GM19025 (cell line): Measurements from ENCODE around the gene KCNH8.

Source experiments
- ATAC-seq: cut with Tn5 transposase; IDR thresholded peaks from one replicate; pipeline ENCODE4 v1.9.1; 2021; ENCODE audit warnings: mild to moderate bottlenecking, low read depth, moderate library complexity; ENCODE audit not compliant: unreplicated experiment

KCNH8 gene

DNA sequence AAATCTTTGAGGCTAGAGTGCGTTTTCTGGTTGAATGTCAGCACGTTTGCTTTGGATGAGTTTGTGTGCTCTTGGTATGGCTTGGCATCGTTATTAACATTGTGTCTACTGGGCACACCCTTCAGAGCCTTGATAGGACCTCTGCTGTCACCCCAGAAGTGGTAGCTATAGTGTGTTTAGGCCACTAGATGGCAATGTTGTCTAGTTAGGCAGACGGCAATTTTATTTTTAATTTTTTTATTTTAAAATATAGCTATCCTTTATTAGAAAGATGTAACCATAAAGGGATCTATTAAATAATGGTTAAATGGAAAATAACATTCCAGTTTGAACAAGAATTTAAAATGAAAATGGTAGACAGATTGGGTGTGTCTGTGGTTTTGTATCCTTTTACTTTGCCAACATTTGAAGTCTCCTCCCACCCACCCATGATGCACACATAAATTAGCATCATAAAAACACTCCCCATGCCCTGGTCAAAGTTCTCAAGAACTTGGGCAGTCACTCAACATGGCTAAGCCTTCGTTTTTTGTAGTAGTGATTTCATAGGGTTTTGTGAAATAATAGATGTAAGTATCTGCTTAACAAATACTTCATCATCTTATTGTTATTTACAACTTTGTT is 200.7 kb downstream of the KCNH8 start:
- ATAC-seq: no peak

- ATAC-seq: no peak
Observed at GRCh38 chr3:19357947-19358346, 209.6 kb downstream of the KCNH8 start.

GRCh38 chr3:19363071-19363470 is 214.8 kb downstream of the KCNH8 start:
- no peak for ATAC-seq

- ATAC-seq: no peak
Observed at GRCh38 chr3:19364148-19364547, 215.8 kb downstream of the KCNH8 start.

GRCh38 chr3:19365471-19365870 is 217.2 kb downstream of the KCNH8 start:
- ATAC-seq: no peak

GRCh38 chr3:19384868-19385267 is 236.6 kb downstream of the KCNH8 start:
- no peak for ATAC-seq

GRCh38 chr3:19392150-19392549 is 243.8 kb downstream of the KCNH8 start:
- no peak for ATAC-seq

DNA sequence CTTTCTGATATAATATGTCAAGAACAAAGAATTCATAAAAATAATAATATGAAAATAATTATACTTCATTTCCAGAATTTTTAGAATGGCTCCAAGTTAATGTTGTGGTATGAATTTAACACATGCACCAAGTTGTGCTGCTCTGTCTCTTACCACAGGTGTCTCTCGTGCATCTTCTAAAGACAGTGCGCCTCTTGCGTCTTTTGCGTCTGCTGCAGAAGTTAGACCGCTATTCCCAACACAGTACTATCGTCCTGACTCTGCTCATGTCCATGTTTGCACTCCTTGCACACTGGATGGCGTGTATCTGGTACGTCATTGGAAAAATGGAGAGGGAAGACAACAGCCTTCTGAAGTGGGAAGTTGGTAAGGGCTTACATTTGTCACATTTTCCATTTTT is 246.6 kb downstream of the KCNH8 start:
- no peak for ATAC-seq

DNA sequence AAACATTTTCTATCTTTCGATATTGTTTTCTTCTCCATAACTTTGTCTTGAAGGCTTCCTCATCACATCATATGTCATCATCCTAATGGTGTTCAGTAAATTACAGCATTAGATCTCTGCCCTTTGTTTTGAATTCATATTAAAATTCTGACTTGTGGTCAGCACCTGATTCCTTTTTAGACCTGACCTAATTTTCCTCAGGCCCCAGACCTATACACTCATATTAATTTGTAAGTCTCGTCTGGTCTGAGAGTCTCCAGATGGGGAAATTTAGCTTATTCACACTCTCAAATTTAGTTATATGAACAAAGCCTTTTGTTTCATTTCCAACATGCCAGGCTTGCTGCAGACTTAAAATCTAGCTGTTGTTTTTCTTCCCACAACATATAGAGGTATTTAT is 248.4 kb downstream of the KCNH8 start:
- no peak for ATAC-seq

DNA sequence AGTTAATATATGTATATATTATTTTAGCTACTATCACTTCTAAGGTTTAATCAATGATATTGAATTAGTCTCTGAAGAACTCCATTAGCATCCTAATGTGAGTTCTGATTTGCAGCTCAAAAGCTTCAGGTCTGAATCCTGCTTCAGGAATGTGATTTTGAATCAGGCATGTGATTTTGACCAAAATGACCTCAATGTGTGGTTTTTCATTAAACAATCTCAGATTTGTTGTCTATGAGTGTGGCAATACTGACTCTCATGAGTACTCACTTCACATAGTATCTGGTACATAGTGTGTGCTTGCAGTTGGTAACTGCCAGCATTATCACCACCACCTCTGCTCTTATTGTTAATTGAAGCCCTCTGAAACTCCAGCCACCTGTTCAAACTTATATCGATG is 251.0 kb downstream of the KCNH8 start:
- no peak for ATAC-seq

DNA sequence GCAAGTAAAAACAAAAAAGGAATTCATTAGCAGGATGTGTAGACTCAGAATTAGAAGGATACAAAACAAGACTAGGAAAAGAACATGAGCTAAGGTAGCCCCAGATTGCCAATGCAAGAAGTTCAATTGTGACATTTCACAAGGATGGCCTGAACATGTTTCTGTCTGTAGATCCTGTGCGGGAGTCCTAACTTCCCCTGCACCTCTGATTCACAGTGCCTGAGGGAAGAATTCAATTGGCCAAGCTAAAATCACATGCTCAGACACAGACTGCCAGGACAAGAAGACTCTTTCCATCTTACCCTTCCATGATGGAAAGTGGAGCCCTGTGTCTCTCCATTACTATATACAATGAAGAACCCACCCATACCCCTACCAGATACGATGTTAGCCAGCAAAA is 251.5 kb downstream of the KCNH8 start:
- ATAC-seq: no peak

GRCh38 chr3:19420159-19420558 is 271.8 kb downstream of the KCNH8 start:
- no peak for ATAC-seq

DNA sequence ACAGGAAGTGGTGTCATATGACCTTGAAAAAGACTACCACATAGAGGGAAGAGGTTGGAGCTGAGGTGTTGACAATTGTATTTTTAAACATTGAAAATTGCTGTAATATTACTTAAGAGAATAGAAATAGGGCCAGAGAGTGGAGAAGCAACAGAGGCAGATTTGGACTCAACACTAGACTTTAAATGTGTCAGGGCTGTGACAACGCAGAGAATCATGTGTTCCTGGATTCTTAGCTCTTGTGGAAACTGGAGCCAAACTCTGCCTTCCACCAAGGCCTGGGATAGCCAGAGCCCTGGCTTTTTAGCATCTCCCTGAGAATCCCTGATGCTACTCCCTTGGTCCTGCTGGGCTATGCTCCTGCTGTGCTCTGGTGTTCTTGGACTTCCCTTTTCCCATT is 277.5 kb downstream of the KCNH8 start:
- ATAC-seq: no peak

- ATAC-seq: no peak
Observed at GRCh38 chr3:19427422-19428149, 279.3 kb downstream of the KCNH8 start.

DNA sequence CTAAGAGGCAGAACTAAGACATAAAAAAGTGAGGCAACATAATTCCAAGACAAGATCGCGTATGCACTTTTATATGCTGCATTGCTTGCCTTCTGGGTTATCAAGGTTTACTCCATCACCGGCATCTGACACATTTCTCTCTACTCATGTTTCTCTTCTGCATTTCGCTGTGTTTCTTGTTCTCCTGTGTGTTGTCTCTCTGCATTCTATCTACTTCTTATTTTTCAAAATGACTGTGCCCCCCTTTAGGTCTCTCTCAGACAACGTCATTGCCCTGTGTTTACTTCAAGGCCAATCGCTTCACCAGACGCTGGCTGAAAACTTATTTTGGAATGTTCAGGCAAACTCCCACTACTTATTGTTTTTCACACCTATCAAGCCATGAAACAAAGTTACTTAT is 280.4 kb downstream of the KCNH8 start:
- no peak for ATAC-seq

DNA sequence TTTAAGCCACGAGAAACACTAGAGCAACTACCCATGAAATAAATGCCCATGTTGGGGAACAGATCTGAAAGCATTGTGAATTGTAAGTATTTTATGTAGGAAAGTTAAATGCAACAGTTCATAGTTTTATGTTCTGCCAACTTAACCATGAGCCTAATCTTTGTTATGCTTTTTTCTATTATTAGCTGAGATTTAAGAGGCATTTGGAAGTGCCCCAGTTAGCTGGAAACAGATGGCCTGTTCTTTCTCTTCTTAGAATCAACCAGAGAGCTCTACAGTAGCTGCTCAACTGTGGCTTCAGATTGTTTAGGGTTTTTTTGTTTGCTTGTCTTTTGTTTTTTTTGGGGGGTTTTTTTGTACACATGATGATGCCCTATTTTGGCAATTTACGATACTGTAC is 284.4 kb downstream of the KCNH8 start:
- ATAC-seq: no peak

GRCh38 chr3:19436746-19437145 is 288.4 kb downstream of the KCNH8 start:
- no peak for ATAC-seq

GRCh38 chr3:19439944-19440343 is 291.6 kb downstream of the KCNH8 start:
- ATAC-seq: no peak

DNA sequence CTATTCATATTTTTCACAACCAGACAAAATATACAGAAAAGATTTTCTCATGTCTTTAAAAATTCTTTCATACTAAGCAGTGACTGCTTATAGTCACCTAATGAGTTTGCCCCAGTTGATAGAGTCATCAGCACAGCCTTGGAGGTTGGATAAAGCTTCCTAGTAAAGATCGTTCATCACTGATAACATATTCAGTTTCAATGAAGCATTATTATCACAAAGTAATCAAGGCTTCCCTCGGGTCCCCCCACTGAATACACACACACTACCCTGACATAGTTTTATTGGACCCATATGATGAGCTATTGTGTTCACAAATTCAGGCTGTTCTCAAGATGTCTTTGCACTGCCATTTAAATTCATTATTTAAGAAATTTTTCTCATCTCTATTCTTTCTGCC is 297.8 kb downstream of the KCNH8 start:
- ATAC-seq: no peak

DNA sequence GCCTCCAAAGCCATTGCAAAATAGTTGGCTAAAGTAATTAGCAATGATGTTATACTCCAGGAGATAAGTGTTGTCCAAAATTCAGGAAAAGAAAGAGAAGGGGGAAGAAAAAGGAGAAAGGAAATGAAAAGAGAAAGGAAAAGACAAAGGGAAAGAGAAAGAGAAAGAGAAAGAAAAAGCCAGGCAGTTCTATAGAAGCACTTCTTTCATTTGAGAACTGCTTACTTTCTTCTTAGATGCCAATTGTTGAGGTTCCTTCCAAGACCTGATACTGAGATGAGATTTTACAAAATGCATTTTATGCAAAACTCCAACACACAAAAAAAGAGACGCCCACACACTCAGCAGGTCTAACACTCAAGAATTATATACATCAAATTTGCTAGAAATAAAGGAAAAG is 298.4 kb downstream of the KCNH8 start:
- ATAC-seq: no peak

- ATAC-seq: no peak
Observed at GRCh38 chr3:19455546-19455945, 307.2 kb downstream of the KCNH8 start.

DNA sequence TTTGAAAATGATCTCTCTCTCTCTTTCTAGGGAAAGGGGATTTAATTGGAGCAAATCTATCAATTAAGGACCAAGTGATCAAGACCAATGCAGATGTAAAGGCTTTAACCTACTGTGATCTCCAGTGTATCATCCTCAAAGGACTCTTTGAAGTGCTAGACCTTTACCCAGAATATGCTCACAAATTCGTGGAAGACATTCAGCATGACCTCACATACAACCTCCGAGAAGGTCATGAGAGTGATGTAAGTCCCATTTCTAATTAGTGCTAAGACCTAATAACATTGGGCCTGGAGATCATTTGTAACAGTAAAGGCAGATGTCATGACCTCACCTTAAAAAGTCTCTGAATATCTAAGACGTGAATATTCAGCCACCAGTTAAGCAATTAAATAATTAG is 308.4 kb downstream of the KCNH8 start:
- no peak for ATAC-seq
